Uterus (tissue), 4 donors: ENCODE measurements around the gene UBAC1. TPM values are rescaled to one million over a fixed set of nuclear protein-coding genes. Genes with fewer than 3 reads are reported as not detected.
A peak's percentile ranks its signal among the peaks of the same experiment; 100 is the strongest.

Experiments used
- DNase-seq, 2 donors: peaks; one replicate each; pipeline ENCODE4 v3.0.0-alpha.2; 2019 to 2020
- H3K27ac ChIP-seq, 2 donors: fragments of 200-600 bp; sonication (generic); 1 replicate in 1 of 2; 2 replicates in 1 of 2; pipeline ENCODE4 v1.5.1; 2016 to 2018
- H3K27me3 ChIP-seq, 2 donors: fragments of 200-600 bp; sonication (generic); one replicate each; pipeline ENCODE4 v1.5.1; 2018 to 2019; ENCODE audit warnings: control low read depth in 1 of 2
- H3K36me3 ChIP-seq, 2 donors: fragments of 200-600 bp; sonication (generic); one replicate each; pipeline ENCODE4 v1.5.1; 2019; ENCODE audit warnings: control low read depth in 1 of 2
- H3K4me1 ChIP-seq, 2 donors: fragments of 200-600 bp; sonication (generic); one replicate each; pipeline ENCODE4 v1.5.1; 2018 to 2019; ENCODE audit warnings: control low read depth in 1 of 2
- H3K4me3 ChIP-seq, 2 donors: fragments of 200-600 bp; sonication (generic); 1 replicate in 1 of 2; 2 replicates in 1 of 2; pipeline ENCODE4 v1.5.1; 2018 to 2019; ENCODE audit warnings: mild to moderate bottlenecking in 1 of 2
- H3K9me3 ChIP-seq, 2 donors: fragments of 200-600 bp; sonication (generic); one replicate each; pipeline ENCODE4 v1.5.1; 2019; ENCODE audit warnings: control low read depth in 1 of 2
- CTCF ChIP-seq, 4 experiments: fragments of 200-600 bp in 2 of 4; fragments of 450-650 bp in 2 of 4; sonication (generic) in 2 of 4; IDR thresholded peaks; one replicate each; pipeline ENCODE4 v1.5.1; 2016 to 2019; ENCODE audit warnings: antibody characterized with exemption in 4 of 4, mild to moderate bottlenecking in 2 of 4, moderate library complexity in 1 of 4
- POLR2A ChIP-seq, 2 donors: fragments of 450-650 bp; IDR thresholded peaks; one replicate each; pipeline ENCODE4 v1.6.1; 2016; ENCODE audit warnings: antibody characterized with exemption in 2 of 2, mild to moderate bottlenecking in 1 of 2, moderate library complexity in 1 of 2
- intact Hi-C: fragments of 100-400 bp; cut with DNase I; formaldehyde crosslinking; loops from one replicate; pipeline ENCODE4 v1.15.1; 2023; ENCODE audit warnings: low total_unique reads
- total RNA-seq, 4 donors: library from RNA; depleted of rRNA in 3 of 4; stranded (reverse); fragments of >200 nt in 3 of 4; gene quantifications; one replicate each; pipeline versions ENCODE4 v1.1.0 to v1.2.4, GENCODE V29; 2014 to 2023
- donor health status: DM: yes; HTN: yes; CAD: no.

UBAC1 gene
- total RNA-seq, 4 donors from 2014 or later: 25.1 to 46.1 (median 35.8) TPM

- no peaks in the 10 kb centered on the region for H3K9me3 ChIP-seq
- intact Hi-C loops: no loop called here
- H3K4me1 ChIP-seq: no peaks in the 10 kb centered on the region
- no peaks in the 10 kb centered on the region for H3K36me3 ChIP-seq
- H3K4me3 ChIP-seq: no peak overlapping the region
- DNase-seq: no peak
- no peaks in the 10 kb centered on the region for H3K27me3 ChIP-seq
- TF ChIP-seq POLR2A (IDR thresholded peaks at IDR 0.05) (no peak), CTCF (IDR thresholded peaks at IDR 0.05) (no peak)
- H3K27ac ChIP-seq: peak overlapping the region; percentile 74 to 78
Measured at GRCh38 chr9:135993765-135994500, 32.8 kb upstream of the UBAC1 start.

GRCh38 chr9:135993409-135993742 lies 32.2 kb upstream of the UBAC1 start:
- no peak for TF ChIP-seq CTCF (IDR thresholded peaks at IDR 0.05)
- TF ChIP-seq POLR2A (IDR thresholded peaks at IDR 0.05): no peak
- no peak for DNase-seq
- intact Hi-C loops: no loop called here
- H3K27ac ChIP-seq: peak overlapping the region; percentile 74 to 78
- H3K4me3 ChIP-seq: no peak overlapping the region
- no peaks in the 10 kb centered on the region for H3K27me3 ChIP-seq
- H3K36me3 ChIP-seq: no peaks in the 10 kb centered on the region
- no peaks in the 10 kb centered on the region for H3K9me3 ChIP-seq
- no peaks in the 10 kb centered on the region for H3K4me1 ChIP-seq

- H3K4me1 ChIP-seq: no peaks in the 10 kb centered on the region
- no peaks in the 10 kb centered on the region for H3K27me3 ChIP-seq
- H3K4me3 ChIP-seq: peak overlapping the region in 1 of 2 donors; percentile 5
- intact Hi-C loops: no loop called here
- no peaks in the 10 kb centered on the region for H3K9me3 ChIP-seq
- DNase-seq: peak; percentile 82 to 83
- no peaks in the 10 kb centered on the region for H3K36me3 ChIP-seq
- TF ChIP-seq CTCF (IDR thresholded peaks at IDR 0.05) (no peak), POLR2A (IDR thresholded peaks at IDR 0.05) (peak in 1 of 2 donors; percentile 36)
- peak overlapping the region; percentile 74 to 78 for H3K27ac ChIP-seq
Measured at GRCh38 chr9:135992486-135993408, 31.6 kb upstream of the UBAC1 start.

- no peaks in the 10 kb centered on the region for H3K4me1 ChIP-seq
- no peaks in the 10 kb centered on the region for H3K9me3 ChIP-seq
- peak overlapping the region in 1 of 2 donors; percentile 74 for H3K27ac ChIP-seq
- no peak overlapping the region for H3K4me3 ChIP-seq
- TF ChIP-seq POLR2A (IDR thresholded peaks at IDR 0.05) (no peak), CTCF (IDR thresholded peaks at IDR 0.05) (no peak)
- H3K27me3 ChIP-seq: no peaks in the 10 kb centered on the region
- no peak for DNase-seq
- intact Hi-C loops: no loop called here
- no peaks in the 10 kb centered on the region for H3K36me3 ChIP-seq
Measured at GRCh38 chr9:135991771-135992170, 30.6 kb upstream of the UBAC1 start.
